ENCODE measurements around the gene TGIF2. TPM values are rescaled to one million over a fixed set of nuclear protein-coding genes. Genes with fewer than 3 reads are reported as not detected.

The TGIF2 gene
- total and polyA plus RNA-seq, 2 experiments from 2014 or later = 6.7 to 9.3 TPM

GRCh38 chr20:36546111-36546736 lies 27.2 kb upstream of the TGIF2 start:
- TF ChIP-seq EZH2phosphoT487 (IDR thresholded peaks at IDR 0.05; ENCODE audit: insufficient read depth, low read depth) (no peak), EZH2 (IDR thresholded peaks at IDR 0.05; ENCODE audit: insufficient read depth, poor library complexity, severe bottlenecking) (no peak)
- H3K9me3 ChIP-seq (ENCODE audit: low read depth) = no peaks in the 10 kb centered on the region
- H3K27me3 ChIP-seq (replicated peaks; ENCODE audit: insufficient read depth) = no peaks in the 10 kb centered on the region
- in situ Hi-C loops (cut with MboI) = no loop called here
- H3K4me3 ChIP-seq = no peak overlapping the region
- H3K36me3 ChIP-seq (ENCODE audit: low read depth) = peaks cover 34% of the 10 kb centered on the region
- H3K79me2 ChIP-seq (ENCODE audit: insufficient read depth) = peaks cover 49% of the 10 kb centered on the region
- DNase-seq = no peak
- H3K9me2 ChIP-seq (ENCODE audit: insufficient read depth) = no peaks in the 10 kb centered on the region
- H3K9ac ChIP-seq = no peak overlapping the region
- WGBS, 2 experiments (ENCODE audit: low coverage in 1 of 2, low lambda C conversion rate in 2 of 2, missing lambda C conversion rate in 2 of 2) = 78 to 87% methylated on average over 14 of the region's 14 CpGs
- H4K20me1 ChIP-seq (ENCODE audit: insufficient read depth) = peaks cover 4% of the 10 kb centered on the region; the same call in 1 of the 2 replicates
- H3K4me1 ChIP-seq (ENCODE audit: insufficient read depth) = peaks cover 22% of the 10 kb centered on the region
- peaks cover 62% of the 10 kb centered on the region for H3F3A ChIP-seq (ENCODE audit: insufficient read depth)
- H3K4me2 ChIP-seq (ENCODE audit: unreplicated experiment) = no peak overlapping the region
- no peak overlapping the region for H2AFZ ChIP-seq
- H3K27ac ChIP-seq = no peak overlapping the region

- DNase-seq = no peak
- Histone ChIP-seq H3K4me3 (no peak overlapping the region), H3K79me2 (ENCODE audit: insufficient read depth) (peaks cover 37% of the 10 kb centered on the region), H3K9ac (no peak overlapping the region), H3K27ac (no peak overlapping the region), H3K9me3 (ENCODE audit: low read depth) (no peaks in the 10 kb centered on the region), H3F3A (ENCODE audit: insufficient read depth) (peaks cover 74% of the 10 kb centered on the region), H3K27me3 (replicated peaks; ENCODE audit: insufficient read depth) (no peaks in the 10 kb centered on the region), H3K4me2 (ENCODE audit: unreplicated experiment) (no peak overlapping the region), H4K20me1 (ENCODE audit: insufficient read depth) (peaks cover 4% of the 10 kb centered on the region; the same call in 1 of the 2 replicates), H3K36me3 (ENCODE audit: low read depth) (peaks cover 34% of the 10 kb centered on the region), H3K4me1 (ENCODE audit: insufficient read depth) (peaks cover 22% of the 10 kb centered on the region), H2AFZ (no peak overlapping the region), H3K9me2 (ENCODE audit: insufficient read depth) (no peaks in the 10 kb centered on the region)
- WGBS, 2 experiments (ENCODE audit: low coverage in 1 of 2, low lambda C conversion rate in 2 of 2, missing lambda C conversion rate in 2 of 2) = 84 to 89% methylated on average over 12 of the region's 12 CpGs
- in situ Hi-C loops (cut with MboI) = no loop called here
- no peak for TF ChIP-seq EZH2phosphoT487 (IDR thresholded peaks at IDR 0.05; ENCODE audit: insufficient read depth, low read depth)
- no peak for TF ChIP-seq EZH2 (IDR thresholded peaks at IDR 0.05; ENCODE audit: insufficient read depth, poor library complexity, severe bottlenecking)
Measured at GRCh38 chr20:36547186-36548005, 26.0 kb upstream of the TGIF2 start.

- Histone ChIP-seq H3K4me1 (ENCODE audit: insufficient read depth) (peaks cover 16% of the 10 kb centered on the region), H2AFZ (no peak overlapping the region), H3K79me2 (ENCODE audit: insufficient read depth) (peaks cover 32% of the 10 kb centered on the region), H3K36me3 (ENCODE audit: low read depth) (peaks cover 34% of the 10 kb centered on the region), H3K4me3 (no peak overlapping the region), H3K9ac (no peak overlapping the region), H3F3A (ENCODE audit: insufficient read depth) (peaks cover 79% of the 10 kb centered on the region), H3K9me2 (ENCODE audit: insufficient read depth) (no peaks in the 10 kb centered on the region), H3K27me3 (replicated peaks; ENCODE audit: insufficient read depth) (no peaks in the 10 kb centered on the region), H3K27ac (no peak overlapping the region), H3K9me3 (ENCODE audit: low read depth) (no peaks in the 10 kb centered on the region), H3K4me2 (ENCODE audit: unreplicated experiment) (no peak overlapping the region), H4K20me1 (ENCODE audit: insufficient read depth) (peaks cover 4% of the 10 kb centered on the region; the same call in 1 of the 2 replicates)
- in situ Hi-C loops (cut with MboI) = no loop called here
- 85 to 86% methylated on average over 12 of the region's 12 CpGs for WGBS, 2 experiments (ENCODE audit: low coverage in 1 of 2, low lambda C conversion rate in 2 of 2, missing lambda C conversion rate in 2 of 2)
- DNase-seq = no peak
- TF ChIP-seq EZH2phosphoT487 (IDR thresholded peaks at IDR 0.05; ENCODE audit: insufficient read depth, low read depth) (no peak), EZH2 (IDR thresholded peaks at IDR 0.05; ENCODE audit: insufficient read depth, poor library complexity, severe bottlenecking) (no peak)
Measured at GRCh38 chr20:36548006-36548315, 25.4 kb upstream of the TGIF2 start.

GRCh38 chr20:36548704-36549627 lies 24.4 kb upstream of the TGIF2 start:
- no peaks in the 10 kb centered on the region for H3K9me2 ChIP-seq (ENCODE audit: insufficient read depth)
- H3K4me2 ChIP-seq (ENCODE audit: unreplicated experiment) = no peak overlapping the region
- no peak overlapping the region for H3K4me3 ChIP-seq
- 80 to 83% methylated on average over 18 to 23 of the region's 23 CpGs for WGBS, 2 experiments (ENCODE audit: low coverage in 1 of 2, low lambda C conversion rate in 2 of 2, missing lambda C conversion rate in 2 of 2)
- peaks cover 34% of the 10 kb centered on the region for H3K36me3 ChIP-seq (ENCODE audit: low read depth)
- no peak overlapping the region for H2AFZ ChIP-seq
- peaks cover 4% of the 10 kb centered on the region; the same call in 1 of the 2 replicates for H4K20me1 ChIP-seq (ENCODE audit: insufficient read depth)
- no peak for DNase-seq
- H3K9ac ChIP-seq = no peak overlapping the region
- no peaks in the 10 kb centered on the region for H3K27me3 ChIP-seq (replicated peaks; ENCODE audit: insufficient read depth)
- no peak for TF ChIP-seq EZH2 (IDR thresholded peaks at IDR 0.05; ENCODE audit: insufficient read depth, poor library complexity, severe bottlenecking)
- no peak for TF ChIP-seq EZH2phosphoT487 (IDR thresholded peaks at IDR 0.05; ENCODE audit: insufficient read depth, low read depth)
- H3K27ac ChIP-seq = no peak overlapping the region
- no peaks in the 10 kb centered on the region for H3K9me3 ChIP-seq (ENCODE audit: low read depth)
- H3K4me1 ChIP-seq (ENCODE audit: insufficient read depth) = peaks cover 7% of the 10 kb centered on the region
- peaks cover 22% of the 10 kb centered on the region for H3K79me2 ChIP-seq (ENCODE audit: insufficient read depth)
- H3F3A ChIP-seq (ENCODE audit: insufficient read depth) = peaks cover 76% of the 10 kb centered on the region
- in situ Hi-C loops (cut with MboI) = no loop called here

Measured in GM23248 (cell line).